MCF 10A (cell line): ENCODE measurements around the gene MAGEA9. TPM values are rescaled to one million over a fixed set of nuclear protein-coding genes. Genes with fewer than 3 reads are reported as not detected.
"Not testable (repeated sequence)": the region's sequence is repeated elsewhere in the genome, so short reads cannot be mapped to it uniquely, and the experiment has no call there.

Source experiments
- BruUV-seq: library from RNA; stranded (reverse); fragments of 400-500 nt; replicated peaks from 2 replicates; lab custom pipeline; 2021; lab: Mats Ljungman, UMichigan
- CTCF ChIA-PET: fragments of 300-600 bp; sonication (Branson Sonifier 250); formaldehyde crosslinking; extraction: SDS; loops from one replicate; lab custom pipeline; 2021; ENCODE audit warnings: antibody characterized with exemption, inconsistent platforms; lab: Yijun Ruan, JAX
- POLR2A ChIA-PET: fragments of 300-600, 350-650 bp; sonication (Branson Sonifier 250); formaldehyde crosslinking; extraction: SDS; loops from one replicate; lab custom pipeline; 2020; ENCODE audit warnings: antibody characterized with exemption, inconsistent platforms; lab: Yijun Ruan, JAX
- DNase-seq: peaks from one replicate; pipeline ENCODE4 v3.0.0-alpha.2; 2018; ENCODE audit not compliant: unreplicated experiment
- H3K27ac Mint-ChIP-seq: one replicate; pipeline ENCODE4 v1.8.0; 2022; ENCODE audit warnings: mild to moderate bottlenecking, low read depth, mixed read lengths; ENCODE audit not compliant: unreplicated experiment
- H3K27me3 Mint-ChIP-seq: one replicate; pipeline ENCODE4 v1.8.0; 2022; ENCODE audit warnings: mixed read lengths; ENCODE audit not compliant: insufficient read depth, unreplicated experiment
- H3K36me3 Mint-ChIP-seq: one replicate; pipeline ENCODE4 v1.8.0; 2022; ENCODE audit warnings: mild to moderate bottlenecking, moderate library complexity, mixed read lengths; ENCODE audit not compliant: insufficient read depth, unreplicated experiment
- H3K4me1 Mint-ChIP-seq: one replicate; pipeline ENCODE4 v1.8.0; 2022; ENCODE audit warnings: mixed read lengths; ENCODE audit not compliant: insufficient read depth, unreplicated experiment
- H3K4me3 Mint-ChIP-seq: one replicate; pipeline ENCODE4 v1.8.0; 2022; ENCODE audit warnings: mild to moderate bottlenecking, moderate library complexity, mixed read lengths; ENCODE audit not compliant: unreplicated experiment
- H3K9me3 Mint-ChIP-seq: one replicate; pipeline ENCODE4 v1.8.0; 2022; ENCODE audit warnings: mixed read lengths; ENCODE audit not compliant: unreplicated experiment
- CTCF ChIP-seq: fragments of 200-600 bp; IDR thresholded peaks from one replicate; pipeline ENCODE4 v1.8.0; 2022; ENCODE audit warnings: antibody characterized with exemption, mild to moderate bottlenecking; ENCODE audit not compliant: unreplicated experiment
- intact Hi-C: fragments of 100-400 bp; cut with micrococcal nuclease; formaldehyde crosslinking; loops from 2 replicates; pipeline ENCODE4 v1.14.1; 2022
- total RNA-seq: library from RNA; stranded (reverse); gene quantifications from 2 replicates; pipeline ENCODE4 v1.2.3, GENCODE V29; 2022

The MAGEA9 gene
- total RNA-seq, 1 experiment from 2014 or later = not detected

- no peak overlapping the region for H3K4me3 Mint-ChIP-seq
- TF ChIP-seq CTCF = no peak
- no peaks in the 10 kb centered on the region for H3K4me1 Mint-ChIP-seq
- BruUV-seq = no TSS peak
- H3K36me3 Mint-ChIP-seq = no peaks in the 10 kb centered on the region
- ChIA-PET CTCF (no interaction called here), POLR2A (no interaction called here)
- intact Hi-C loops = no loop called here
- H3K9me3 Mint-ChIP-seq = no peaks in the 10 kb centered on the region
- H3K27ac Mint-ChIP-seq = no peak overlapping the region
- no peaks in the 10 kb centered on the region for H3K27me3 Mint-ChIP-seq
- no peak for DNase-seq
Observed at GRCh38 chrX:149759824-149760223, 21.9 kb upstream of the MAGEA9 start.

GRCh38 chrX:149760965-149761364 is 20.8 kb upstream of the MAGEA9 start:
- ChIA-PET POLR2A (no interaction called here), CTCF (no interaction called here)
- Mint-ChIP-seq H3K36me3 (no peaks in the 10 kb centered on the region), H3K4me1 (no peaks in the 10 kb centered on the region), H3K27ac (no peak overlapping the region), H3K4me3 (no peak overlapping the region), H3K27me3 (no peaks in the 10 kb centered on the region), H3K9me3 (no peaks in the 10 kb centered on the region)
- no TSS peak for BruUV-seq
- no peak for DNase-seq
- intact Hi-C loops = no loop called here
- no peak for TF ChIP-seq CTCF

- BruUV-seq, H3K27me3 Mint-ChIP-seq, H3K36me3 Mint-ChIP-seq, H3K27ac Mint-ChIP-seq, POLR2A ChIA-PET, H3K4me1 Mint-ChIP-seq, CTCF ChIA-PET, H3K4me3 Mint-ChIP-seq, intact Hi-C loops, DNase-seq, H3K9me3 Mint-ChIP-seq: not testable (repeated sequence)
Observed at GRCh38 chrX:149761858-149762674, 19.7 kb upstream of the MAGEA9 start.

GRCh38 chrX:149762696-149763614 is 18.8 kb upstream of the MAGEA9 start:
- ChIA-PET POLR2A (no interaction called here), CTCF (no interaction called here)
- no TSS peak for BruUV-seq
- TF ChIP-seq CTCF = no peak
- intact Hi-C loops = no loop called here
- H3K9me3 Mint-ChIP-seq = no peaks in the 10 kb centered on the region
- H3K27ac Mint-ChIP-seq = no peak overlapping the region
- no peaks in the 10 kb centered on the region for H3K4me1 Mint-ChIP-seq
- no peak overlapping the region for H3K4me3 Mint-ChIP-seq
- H3K36me3 Mint-ChIP-seq = no peaks in the 10 kb centered on the region
- DNase-seq = no peak
- no peaks in the 10 kb centered on the region for H3K27me3 Mint-ChIP-seq

GRCh38 chrX:149770344-149770743 is 11.4 kb upstream of the MAGEA9 start:
- H3K4me1 Mint-ChIP-seq, H3K27ac Mint-ChIP-seq: not testable (repeated sequence)

GRCh38 chrX:149773026-149773425 is 8.7 kb upstream of the MAGEA9 start:
- H3K9me3 Mint-ChIP-seq, BruUV-seq, H3K27me3 Mint-ChIP-seq, POLR2A ChIA-PET, H3K36me3 Mint-ChIP-seq, CTCF ChIA-PET, intact Hi-C loops, H3K4me1 Mint-ChIP-seq, H3K27ac Mint-ChIP-seq, DNase-seq, H3K4me3 Mint-ChIP-seq: not testable (repeated sequence)

More at GRCh38 chrX:149770344-149770743, 11.4 kb upstream of the MAGEA9 start:
- H3K9me3 Mint-ChIP-seq, BruUV-seq, intact Hi-C loops, CTCF ChIA-PET, H3K36me3 Mint-ChIP-seq, POLR2A ChIA-PET, H3K4me3 Mint-ChIP-seq, H3K27me3 Mint-ChIP-seq, DNase-seq: not testable (repeated sequence)
